H1 (cell line): ENCODE results near the gene ACACB. TPM values are rescaled to one million over a fixed set of nuclear protein-coding genes. Genes with fewer than 3 reads are reported as not detected.

Experiments used
- CTCF ChIA-PET: fragments of 300-600 bp; sonication (Branson Sonifier 250); formaldehyde crosslinking; loops from one replicate; lab custom pipeline; 2021; ENCODE audit not compliant: partially characterized antibody; lab: Charles Lee
- POLR2A ChIA-PET: fragments of 300-600 bp; sonication (Branson Sonifier 250); formaldehyde crosslinking; loops from one replicate; lab custom pipeline; 2021; ENCODE audit warnings: inconsistent platforms; ENCODE audit not compliant: partially characterized antibody; lab: Charles Lee
- DNase-seq, 2 experiments: peaks; one replicate each; pipeline versions ENCODE4 v3.0.0 to v3.0.0-alpha.2; 2010 to 2022; ENCODE audit warnings: low spot score in 2 of 2, low read depth in 1 of 2, mixed read lengths in 1 of 2
- FAIRE-seq: peaks from 2 replicates; lab custom pipeline; 2011; peaks lifted over from hg19 to GRCh38; lab: Jason Lieb, UNC
- H2AFZ ChIP-seq: 2 replicates; pipeline ENCODE4 v1.8.1; 2012; ENCODE audit warnings: low read length, inconsistent platforms
- H2AK5ac ChIP-seq: 2 replicates; pipeline ENCODE4 v1.6.1; 2013; ENCODE audit warnings: low read depth, low read length
- H2BK120ac ChIP-seq: replicated peaks from 2 replicates; pipeline ENCODE3; 2013; ENCODE audit warnings: low read depth, low read length, inconsistent platforms
- H2BK12ac ChIP-seq: 2 replicates; pipeline ENCODE4 v1.6.1; 2013; ENCODE audit warnings: low read depth, low read length
- H2BK15ac ChIP-seq: 2 replicates; pipeline ENCODE4 v1.6.1; 2013; ENCODE audit warnings: low read length
- H2BK20ac ChIP-seq: 2 replicates; pipeline ENCODE4 v1.6.1; 2013; ENCODE audit warnings: low read length
- H2BK5ac ChIP-seq: 2 replicates; pipeline ENCODE4 v1.6.1; 2013; ENCODE audit warnings: low read depth, low read length
- H3K14ac ChIP-seq: 2 replicates; pipeline ENCODE4 v1.6.1; 2013; ENCODE audit warnings: inconsistent platforms; ENCODE audit not compliant: insufficient read length
- H3K18ac ChIP-seq: 2 replicates; pipeline ENCODE4 v1.6.1; 2013; ENCODE audit warnings: low read length; ENCODE audit errors: extremely low read depth
- H3K23ac ChIP-seq: 2 replicates; pipeline ENCODE4 v1.6.1; 2013; ENCODE audit warnings: inconsistent platforms; ENCODE audit not compliant: insufficient read length
- H3K23me2 ChIP-seq: 2 replicates; pipeline ENCODE4 v1.6.1; 2013; ENCODE audit warnings: low read depth, low read length
- H3K27ac ChIP-seq: 2 replicates; pipeline ENCODE4 v1.6.1; 2011; ENCODE audit warnings: low read depth, low read length, inconsistent platforms
- H3K27me3 ChIP-seq, 4 experiments: replicated peaks in 1 of 4; 1 replicate in 1 of 4; 2 replicates in 3 of 4; pipeline versions ENCODE4 v1.6.1 to v1.8.1; 2011 to 2013; ENCODE audit warnings: low read length in 3 of 4, mild to moderate bottlenecking in 3 of 4, inconsistent platforms in 2 of 4, mixed read lengths in 2 of 4, moderate library complexity in 1 of 4; ENCODE audit not compliant: control insufficient read depth in 3 of 4, insufficient read depth in 3 of 4; ENCODE audit errors: extremely low read depth in 1 of 4
- H3K36me3 ChIP-seq, 4 experiments: 2 replicates each; pipeline versions ENCODE4 v1.6.1 to v1.8.1; 2011 to 2013; ENCODE audit warnings: mild to moderate bottlenecking in 4 of 4, low read length in 3 of 4, moderate library complexity in 2 of 4, control low read depth in 1 of 4, inconsistent platforms in 1 of 4; ENCODE audit not compliant: insufficient read depth in 4 of 4, control insufficient read depth in 2 of 4
- H3K4ac ChIP-seq: replicated peaks from 2 replicates; pipeline ENCODE3; 2013; ENCODE audit warnings: low read length, low read depth, mixed read lengths, inconsistent platforms; ENCODE audit not compliant: insufficient read length
- H3K4me1 ChIP-seq, 4 experiments: replicated peaks in 1 of 4; 1 replicate in 1 of 4; 2 replicates in 3 of 4; pipeline versions ENCODE4 v1.6.1 to v1.8.1; 2011 to 2013; ENCODE audit warnings: low read length in 3 of 4, inconsistent platforms in 2 of 4, mixed read lengths in 1 of 4; ENCODE audit not compliant: insufficient read depth in 4 of 4, control insufficient read depth in 3 of 4
- H3K4me2 ChIP-seq, 2 experiments: 2 replicates each; pipeline versions ENCODE4 v1.6.1 to v1.8.1; 2011 to 2013; ENCODE audit warnings: low read depth in 2 of 2, low read length in 2 of 2, control low read depth in 1 of 2, inconsistent platforms in 1 of 2, mild to moderate bottlenecking in 1 of 2; ENCODE audit not compliant: insufficient read depth in 1 of 2
- H3K4me3 ChIP-seq, 4 experiments: fragments of 200-600, 300-600 bp in 1 of 4; sonication (generic), shearing (Covaris generic), sonication (Bioruptor Twin) in 1 of 4; 2 replicates each; pipeline versions ENCODE4 v1.5.1 to v1.8.1; 2011 to 2016; ENCODE audit warnings: low read length in 4 of 4, low read depth in 3 of 4, control low read depth in 2 of 4, inconsistent platforms in 2 of 4, mild to moderate bottlenecking in 2 of 4, mixed read lengths in 1 of 4, moderate library complexity in 1 of 4; ENCODE audit not compliant: insufficient read depth in 2 of 4; ENCODE audit errors: extremely low read depth in 1 of 4
- H3K56ac ChIP-seq: replicated peaks from 2 replicates; pipeline ENCODE3; 2013; ENCODE audit warnings: low read depth, mild to moderate bottlenecking, mixed read lengths, low read length, inconsistent platforms; ENCODE audit not compliant: insufficient read length
- H3K79me1 ChIP-seq: 2 replicates; pipeline ENCODE4 v1.6.1; 2013; ENCODE audit warnings: low read depth, low read length, control low read depth
- H3K79me2 ChIP-seq, 2 experiments: 2 replicates each; pipeline versions ENCODE4 v1.6.1 to v1.8.1; 2012 to 2013; ENCODE audit warnings: low read length in 2 of 2, mild to moderate bottlenecking in 2 of 2, inconsistent platforms in 1 of 2; ENCODE audit not compliant: insufficient read depth in 2 of 2, control insufficient read depth in 1 of 2
- H3K9ac ChIP-seq, 4 experiments: replicated peaks in 1 of 4; 1 replicate in 1 of 4; 2 replicates in 3 of 4; pipeline versions ENCODE4 v1.6.1 to v1.8.1; 2011 to 2013; ENCODE audit warnings: low read depth in 3 of 4, low read length in 3 of 4, control low read depth in 2 of 4, mild to moderate bottlenecking in 2 of 4, moderate library complexity in 2 of 4, inconsistent platforms in 1 of 4; ENCODE audit errors: extremely low read depth in 1 of 4
- H3K9me3 ChIP-seq, 2 experiments: 2 replicates each; pipeline versions ENCODE4 v1.6.1 to v1.8.1; 2012 to 2013; ENCODE audit warnings: mild to moderate bottlenecking in 2 of 2, moderate library complexity in 2 of 2, control low read depth in 1 of 2, inconsistent platforms in 1 of 2, low read depth in 1 of 2, low read length in 1 of 2, mixed read lengths in 1 of 2; ENCODE audit not compliant: insufficient read depth in 2 of 2
- H4K20me1 ChIP-seq, 2 experiments: replicated peaks in 1 of 2; 2 replicates each; pipeline versions ENCODE3 to v1.8.1; 2011 to 2013; ENCODE audit warnings: inconsistent platforms in 2 of 2, low read length in 2 of 2, mild to moderate bottlenecking in 1 of 2; ENCODE audit not compliant: insufficient read depth in 2 of 2, control insufficient read depth in 1 of 2
- H4K5ac ChIP-seq: 2 replicates; pipeline ENCODE4 v1.6.1; 2013; ENCODE audit warnings: low read length, low read depth, mixed read lengths, inconsistent platforms; ENCODE audit not compliant: insufficient read length
- H4K8ac ChIP-seq: 2 replicates; pipeline ENCODE4 v1.8.0; 2013; ENCODE audit warnings: mild to moderate bottlenecking, moderate library complexity, low read length, inconsistent platforms; ENCODE audit not compliant: insufficient read depth; ENCODE audit errors: extremely low read depth
- H4K91ac ChIP-seq: replicated peaks from 2 replicates; pipeline ENCODE3; 2013; ENCODE audit warnings: low read length, mixed read lengths, inconsistent platforms; ENCODE audit not compliant: insufficient read length
- ASH2L ChIP-seq: fragments of 200-600, 300-600 bp; sonication (generic); IDR thresholded peaks from one replicate; pipeline ENCODE4 v1.7.1; 2017; ENCODE audit warnings: low read length
- BACH1 ChIP-seq: IDR thresholded peaks from 2 replicates; pipeline ENCODE4 v1.6.1; 2012; ENCODE audit warnings: low read length, improper control_type of control experiment
- CBX5 ChIP-seq: fragments of 300-800, 300-1000 bp; sonication (generic); IDR thresholded peaks from 2 replicates; pipeline ENCODE4 v1.7.1; 2016; ENCODE audit warnings: antibody characterized with exemption, low read length, low read depth
- CHD1 ChIP-seq: IDR thresholded peaks from 2 replicates; pipeline ENCODE4 v1.6.1; 2012; ENCODE audit warnings: low read depth, low read length, improper control_type of control experiment
- EGR1 ChIP-seq: IDR thresholded peaks from 2 replicates; pipeline ENCODE4 v1.6.1; 2011; ENCODE audit warnings: low read depth, low read length, borderline replicate concordance
- RAD21 ChIP-seq, 2 experiments: IDR thresholded peaks in 1 of 2; conservative IDR thresholded peaks in 1 of 2; 2 replicates each; pipeline ENCODE4 v1.6.1; 2011; ENCODE audit warnings: low read depth in 2 of 2, low read length in 2 of 2, improper control_type of control experiment in 1 of 2, inconsistent platforms in 1 of 2, mild to moderate bottlenecking in 1 of 2, moderate library complexity in 1 of 2
- RNF2 ChIP-seq: fragments of 200-900, 300-1000 bp; sonication (generic); IDR thresholded peaks from 2 replicates; pipeline ENCODE4 v1.7.1; 2016; ENCODE audit warnings: borderline replicate concordance, low read depth, mild to moderate bottlenecking, antibody characterized with exemption, low read length; ENCODE audit not compliant: poor library complexity, severe bottlenecking; ENCODE audit errors: missing control alignments
- SIN3A ChIP-seq, 2 experiments: IDR thresholded peaks in 1 of 2; conservative IDR thresholded peaks in 1 of 2; 2 replicates each; pipeline ENCODE4 v1.6.1; 2011 to 2012; ENCODE audit warnings: low read length in 2 of 2, improper control_type of control experiment in 1 of 2, low read depth in 1 of 2, mild to moderate bottlenecking in 1 of 2
- SUZ12 ChIP-seq: fragments of 200-600 bp; sonication (generic); IDR thresholded peaks from 2 replicates; pipeline ENCODE4 v1.6.1; 2012; ENCODE audit warnings: mild to moderate bottlenecking, inconsistent platforms, low read length, moderate library complexity, mixed read lengths
- WGBS, 2 experiments: shearing (Covaris generic) in 1 of 2; methylation state at CpG; one replicate each; pipeline versions ENCODE4 v1.1.6 to v1.1.7; 2013 to 2015; ENCODE audit warnings: low lambda C conversion rate in 2 of 2, mixed read lengths in 2 of 2, inconsistent platforms in 1 of 2, low coverage in 1 of 2, missing lambda C conversion rate in 1 of 2; ENCODE audit not compliant: insufficient replicate concordance in 2 of 2, insufficient coverage in 1 of 2, insufficient read length in 1 of 2; ENCODE audit errors: extremely low coverage in 1 of 2, missing lambda C conversion rate in 1 of 2; 5-methylcytosine and 5-hydroxymethylcytosine counted together
- polyA plus RNA-seq, 7 experiments: library from polyadenylated mRNA; depleted of rRNA in 3 of 7; stranded (reverse) in 5 of 7; unstranded in 2 of 7; fragments of >200 nt in 5 of 7; fragments of 200-250 nt in 2 of 7; gene quantifications; 1 replicate in 5 of 7; 2 replicates in 1 of 7; 4 replicates in 1 of 7; pipeline versions ENCODE4 v1.2.1 to v1.2.3, GENCODE V29; 2011 to 2013; ENCODE audit warnings: missing spikeins in 2 of 7, mixed read lengths in 2 of 7
- total RNA-seq: library from RNA; stranded (reverse); fragmentation: NEBNext Ultra II Directional; extraction: Animal tissue kit (Norgen Biotek cat#: 25700); gene quantifications from 2 replicates; pipeline ENCODE4 v1.2.1, GENCODE V29; 2021

The ACACB gene
- total and polyA plus RNA-seq, 2 of the 8 experiments (the other 6 are each of a cell fraction or from before 2014, with no cell fraction given) = 5.8 to 15.3 TPM

DNA sequence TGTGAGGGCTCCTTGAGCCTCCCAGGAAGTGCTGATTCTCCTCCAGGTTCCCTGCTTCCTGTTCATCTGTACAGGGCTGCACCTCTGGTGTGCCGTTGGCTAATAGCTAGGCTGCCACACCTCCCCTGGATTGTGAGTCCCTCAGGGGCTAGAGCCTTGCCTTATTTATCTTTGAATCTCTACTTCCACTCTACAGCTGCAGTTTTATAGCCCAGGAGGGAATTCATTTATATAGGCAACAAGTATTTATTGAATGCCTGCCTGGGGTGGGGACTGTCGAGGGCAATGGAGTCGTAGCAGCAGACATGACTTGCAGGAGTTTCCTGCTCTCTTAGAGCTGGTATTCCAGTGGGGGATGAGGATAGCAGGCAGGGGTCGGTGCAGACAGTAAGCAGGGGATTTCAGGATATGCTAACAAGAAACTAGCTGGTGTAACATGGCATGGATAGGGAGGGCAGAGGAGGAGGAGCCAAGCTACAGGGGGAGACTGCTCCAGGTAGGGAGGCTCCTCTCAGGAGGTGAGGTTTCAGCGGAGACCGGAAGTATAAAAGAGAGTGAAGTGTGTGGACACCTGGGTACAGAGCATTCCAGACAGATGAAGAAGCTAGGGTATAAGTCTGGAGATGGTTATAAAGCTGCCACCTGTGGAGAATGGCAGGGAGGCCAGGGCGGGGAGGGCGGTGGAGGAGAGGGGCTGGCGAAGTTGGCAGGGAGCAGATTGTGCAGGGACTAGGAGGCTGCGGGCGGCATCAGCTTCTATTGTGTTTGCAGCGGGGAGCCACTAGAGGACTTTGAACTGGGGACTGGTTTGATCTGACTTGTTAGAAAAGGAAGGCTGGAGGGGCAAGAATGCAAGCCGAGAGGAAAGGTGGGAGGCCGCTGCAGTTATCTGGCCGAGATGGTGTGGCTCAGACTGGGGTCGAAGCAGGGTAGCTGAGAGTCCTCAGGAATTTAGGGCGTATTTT is 46.8 kb upstream of the ACACB start:
- POLR2A ChIA-PET = interaction anchor here (0.6 to 2.3 kb wide), 7 partner anchors 15 to 596 kb away, joined by 3 to 8 read pairs (median 4); partner anchors contain the start of gene ALKBH2
- peak overlapping the region; percentile 39; the same call in 1 of the 2 replicates for H2BK12ac ChIP-seq
- no peak overlapping the region for H3K4ac ChIP-seq
- no peaks in the 10 kb centered on the region for H4K20me1 ChIP-seq
- H3K36me3 ChIP-seq = no peaks in the 10 kb centered on the region; a peak in 1 of 8 replicates
- peaks cover 0 to 11% (median 4%) of the 10 kb centered on the region in 4 experiments; a peak in 3 of 7 replicates for H3K4me1 ChIP-seq
- no peaks in the 10 kb centered on the region for H3K27me3 ChIP-seq
- no peaks in the 10 kb centered on the region for H3K79me2 ChIP-seq
- no peak overlapping the region for H3K23ac ChIP-seq
- no peaks in the 10 kb centered on the region for H3K9me3 ChIP-seq
- H4K91ac ChIP-seq = no peak overlapping the region
- H3K27ac ChIP-seq = peak overlapping the region; percentile 38
- no peak overlapping the region for H2BK20ac ChIP-seq
- peak overlapping the region; percentile 16 for H4K5ac ChIP-seq
- H3K9ac ChIP-seq = peak overlapping the region in 2 of 4 experiments; percentile 0 to 43; a peak in 3 of 7 replicates
- H2BK15ac ChIP-seq = peak overlapping the region; percentile 83; the same call in 1 of the 2 replicates
- 0 out of 2 replicates have a peak overlapping the region, but pooled peaks have one; percentile 13 for H2BK5ac ChIP-seq
- peak overlapping the region; percentile 66; the same call in 1 of the 2 replicates for H2AFZ ChIP-seq
- H3K23me2 ChIP-seq = peaks cover 4% of the 10 kb centered on the region; the same call in 1 of the 2 replicates
- no peaks in the 10 kb centered on the region for H3K79me1 ChIP-seq
- H4K8ac ChIP-seq = peak overlapping the region; percentile 19; the same call in 1 of the 2 replicates
- peak overlapping the region; percentile 40 to 61; a peak in 3 of 4 replicates for H3K4me2 ChIP-seq
- DNase-seq = peak in 1 of 2 experiments; percentile 77
- peak overlapping the region in 3 of 4 experiments; percentile 15 to 46 (median 23); a peak in 5 of 8 replicates for H3K4me3 ChIP-seq
- 33% methylated on average over 17 of the region's 17 CpGs; no CpG with 5 or more reads in 1 of the 2 experiments for WGBS, 2 experiments
- no peak overlapping the region for H2BK120ac ChIP-seq
- 0 out of 2 replicates have a peak overlapping the region, but pooled peaks have one; percentile 86 for H2AK5ac ChIP-seq
- no peak overlapping the region for H3K14ac ChIP-seq
- CTCF ChIA-PET = interaction anchor here (0.7 to 3.5 kb wide), 17 partner anchors 10 to 451 kb away, joined by 3 to 11 read pairs (median 3); no protein-coding TSS in a partner anchor
- no peak for FAIRE-seq
- H3K18ac ChIP-seq = no peak overlapping the region; the same call in 1 of the 2 replicates
- H3K56ac ChIP-seq = no peak overlapping the region
- TF ChIP-seq EGR1 (no peak), BACH1 (no peak), RNF2 (no peak), CHD1 (no peak), RAD21 (IDR thresholded peaks at IDR 0.05 in 1 of 2, conservative IDR thresholded peaks at IDR 0.05 in 1 of 2; ENCODE audit: low read depth in 2 of 2, low read length in 2 of 2) (no peak; a peak in 1 of 4 replicates), CBX5 (no peak), ASH2L (peak; percentile 76), SUZ12 (no peak), SIN3A (conservative IDR thresholded peaks at IDR 0.05 in 1 of 2, IDR thresholded peaks at IDR 0.05 in 1 of 2; ENCODE audit: low read depth in 1 of 2, low read length in 2 of 2) (no peak)
